Osteocyte (in vitro differentiated cells): ENCODE measurements around the gene APC2. TPM values are rescaled to one million over a fixed set of nuclear protein-coding genes. Genes with fewer than 3 reads are reported as not detected.

Source experiments
- DNase-seq: peaks from one replicate; pipeline ENCODE4 v3.0.0; 2021; ENCODE audit warnings: mixed read lengths; ENCODE audit not compliant: unreplicated experiment; ENCODE audit errors: extremely low spot score
- H3K27ac Mint-ChIP-seq: one replicate; pipeline ENCODE4 v1.8.0; 2021; ENCODE audit warnings: mild to moderate bottlenecking, mixed read lengths; ENCODE audit not compliant: unreplicated experiment
- H3K27me3 Mint-ChIP-seq: one replicate; pipeline ENCODE4 v1.8.0; 2021; ENCODE audit warnings: mixed read lengths; ENCODE audit not compliant: unreplicated experiment
- H3K36me3 Mint-ChIP-seq: one replicate; pipeline ENCODE4 v1.8.0; 2021; ENCODE audit warnings: mixed read lengths; ENCODE audit not compliant: unreplicated experiment
- H3K4me1 Mint-ChIP-seq: one replicate; pipeline ENCODE4 v1.8.0; 2021; ENCODE audit warnings: mixed read lengths; ENCODE audit not compliant: unreplicated experiment
- H3K4me3 Mint-ChIP-seq: one replicate; pipeline ENCODE4 v1.8.0; 2021; ENCODE audit warnings: mild to moderate bottlenecking, moderate library complexity, mixed read lengths; ENCODE audit not compliant: unreplicated experiment
- H3K9me3 Mint-ChIP-seq: one replicate; pipeline ENCODE4 v1.8.0; 2021; ENCODE audit warnings: mixed read lengths; ENCODE audit not compliant: unreplicated experiment
- total RNA-seq: library from RNA; stranded (reverse); gene quantifications from 2 replicates; pipeline ENCODE4 v1.2.1, GENCODE V29; 2021
- TF ChIP-seq, protein P1 (sequence below): fragments of 200-600 bp; sonication (generic); IDR thresholded peaks from 2 replicates; pipeline ENCODE4 v1.5.0; 2021; ENCODE audit warnings: antibody characterized with exemption, mild to moderate bottlenecking, moderate library complexity

The APC2 gene
- total RNA-seq, 1 donor from 2014 or later, result 1.2 TPM

- TF ChIP-seq, protein P1, sequence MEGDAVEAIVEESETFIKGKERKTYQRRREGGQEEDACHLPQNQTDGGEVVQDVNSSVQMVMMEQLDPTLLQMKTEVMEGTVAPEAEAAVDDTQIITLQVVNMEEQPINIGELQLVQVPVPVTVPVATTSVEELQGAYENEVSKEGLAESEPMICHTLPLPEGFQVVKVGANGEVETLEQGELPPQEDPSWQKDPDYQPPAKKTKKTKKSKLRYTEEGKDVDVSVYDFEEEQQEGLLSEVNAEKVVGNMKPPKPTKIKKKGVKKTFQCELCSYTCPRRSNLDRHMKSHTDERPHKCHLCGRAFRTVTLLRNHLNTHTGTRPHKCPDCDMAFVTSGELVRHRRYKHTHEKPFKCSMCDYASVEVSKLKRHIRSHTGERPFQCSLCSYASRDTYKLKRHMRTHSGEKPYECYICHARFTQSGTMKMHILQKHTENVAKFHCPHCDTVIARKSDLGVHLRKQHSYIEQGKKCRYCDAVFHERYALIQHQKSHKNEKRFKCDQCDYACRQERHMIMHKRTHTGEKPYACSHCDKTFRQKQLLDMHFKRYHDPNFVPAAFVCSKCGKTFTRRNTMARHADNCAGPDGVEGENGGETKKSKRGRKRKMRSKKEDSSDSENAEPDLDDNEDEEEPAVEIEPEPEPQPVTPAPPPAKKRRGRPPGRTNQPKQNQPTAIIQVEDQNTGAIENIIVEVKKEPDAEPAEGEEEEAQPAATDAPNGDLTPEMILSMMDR, result no peak
- Mint-ChIP-seq H3K36me3 (peaks cover 20% of the 10 kb centered on the region), H3K4me3 (peak overlapping the region; percentile 59), H3K27ac (no peak overlapping the region), H3K27me3 (no peaks in the 10 kb centered on the region), H3K4me1 (peaks cover 37% of the 10 kb centered on the region), H3K9me3 (no peaks in the 10 kb centered on the region)
- no peak for DNase-seq
Measured at GRCh38 chr19:1441022-1441426, 8.9 kb upstream of the APC2 start.

- no peak overlapping the region for H3K4me3 Mint-ChIP-seq
- no peak for DNase-seq
- peak overlapping the region; percentile 38 for H3K27ac Mint-ChIP-seq
- TF ChIP-seq, protein P1, result no peak
- H3K36me3 Mint-ChIP-seq, result peaks cover 20% of the 10 kb centered on the region
- no peaks in the 10 kb centered on the region for H3K27me3 Mint-ChIP-seq
- H3K9me3 Mint-ChIP-seq, result no peaks in the 10 kb centered on the region
- H3K4me1 Mint-ChIP-seq, result peaks cover 37% of the 10 kb centered on the region
Measured at GRCh38 chr19:1441677-1442438, 8.1 kb upstream of the APC2 start.

DNA sequence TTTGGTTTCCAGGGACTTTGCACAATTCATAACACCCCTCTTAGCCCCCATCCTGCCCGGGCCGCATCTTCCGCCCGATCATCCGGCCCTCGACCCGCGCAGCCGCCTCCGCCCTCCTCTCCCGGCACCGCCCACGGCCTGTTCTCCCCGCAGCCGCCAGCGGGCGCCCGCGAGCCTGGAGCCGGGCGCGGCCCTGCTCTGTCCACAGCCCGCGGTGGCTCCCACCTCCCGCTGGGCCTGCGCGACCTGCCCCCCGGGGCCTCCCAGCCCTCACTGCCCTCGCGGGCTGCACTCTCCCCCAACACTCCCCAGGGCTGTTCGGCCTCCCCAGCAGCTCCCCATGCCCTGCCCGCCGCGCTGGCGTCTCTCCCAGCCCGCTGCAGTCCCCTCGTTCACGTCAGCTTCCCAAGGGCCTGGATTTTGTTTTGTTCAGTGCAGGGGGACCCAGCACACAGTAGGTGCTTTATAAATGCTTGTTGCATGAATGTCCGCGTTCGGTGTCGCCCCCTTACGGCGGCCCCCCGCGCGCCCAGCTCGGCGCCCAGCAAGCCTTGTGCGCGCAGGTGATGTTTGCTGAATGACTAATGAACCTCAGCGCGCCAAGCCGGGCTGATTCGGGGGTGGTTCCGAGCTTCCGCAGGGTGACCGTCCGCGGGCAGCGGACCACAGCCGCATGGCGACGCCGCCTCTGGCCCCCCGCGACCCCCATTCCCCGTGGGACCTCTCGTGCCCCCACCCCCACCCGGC, 4.6 kb upstream of the APC2 start:
- TF ChIP-seq, protein P1, result peak; percentile 94
- no peaks in the 10 kb centered on the region for H3K9me3 Mint-ChIP-seq
- peaks cover 15% of the 10 kb centered on the region for H3K36me3 Mint-ChIP-seq
- H3K4me1 Mint-ChIP-seq, result peaks cover 29% of the 10 kb centered on the region
- DNase-seq, result peak; percentile 91
- no peak overlapping the region for H3K27ac Mint-ChIP-seq
- H3K27me3 Mint-ChIP-seq, result peaks cover 21% of the 10 kb centered on the region
- H3K4me3 Mint-ChIP-seq, result peak overlapping the region; percentile 72

- Mint-ChIP-seq H3K9me3 (no peaks in the 10 kb centered on the region), H3K4me3 (peak overlapping the region; percentile 29), H3K36me3 (peaks cover 8% of the 10 kb centered on the region), H3K4me1 (peaks cover 28% of the 10 kb centered on the region), H3K27ac (no peak overlapping the region), H3K27me3 (peaks cover 29% of the 10 kb centered on the region)
- TF ChIP-seq, protein P1, result no peak
- DNase-seq, result no peak
Measured at GRCh38 chr19:1445932-1446712, 3.8 kb upstream of the APC2 start.
